ENCODE results near the gene NKX2-2.
A peak's percentile ranks its signal among the peaks of the same experiment; 100 is the strongest.

Gene NKX2-2

GRCh38 chr20:21513881-21514540 is at the start of gene NKX2-2:
NKX2-2 (minus strand) TSS chr20:21514064; CDS start chr20:21513669, 395 bp downstream.
- DNase-seq, result no peak

DNA sequence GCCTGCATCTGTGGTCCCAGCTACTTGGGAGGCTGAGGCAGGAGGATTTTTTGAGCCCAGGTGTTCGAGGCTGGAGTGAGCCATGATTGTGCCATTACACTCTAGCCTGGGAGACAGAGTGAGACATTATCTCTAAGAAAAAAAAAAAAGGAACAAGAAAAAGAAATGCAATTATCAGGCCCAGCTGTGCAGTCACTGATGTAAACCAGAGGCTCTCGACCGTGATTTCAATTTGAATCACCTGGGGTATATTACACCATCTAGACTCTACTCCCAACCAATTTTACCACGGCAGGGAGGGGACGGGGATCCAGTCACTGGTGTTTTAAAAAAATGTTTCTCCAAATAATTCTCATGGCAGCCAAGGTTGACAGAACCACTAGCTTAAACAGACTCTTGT is 48.8 kb upstream of the NKX2-2 start:
- DNase-seq, result no peak

DNA sequence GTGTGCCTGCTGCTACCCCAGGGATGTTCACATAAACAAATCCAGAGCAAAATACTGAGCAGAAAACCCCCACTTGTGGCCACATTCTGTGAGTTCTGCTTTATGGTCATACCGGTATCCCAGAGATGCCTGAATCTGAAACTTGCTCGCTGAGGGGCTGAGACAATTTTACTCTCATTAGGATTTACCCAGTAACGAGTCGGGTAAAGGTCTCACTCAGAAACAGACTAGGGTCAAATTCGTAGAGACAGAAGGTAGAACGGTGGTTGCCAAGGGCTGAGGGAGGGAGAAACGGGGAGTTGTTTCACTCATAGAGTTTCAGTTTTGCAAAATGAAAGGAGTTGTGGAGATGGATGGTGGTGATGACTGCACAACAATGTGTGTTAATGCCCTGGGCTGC is 45.4 kb upstream of the NKX2-2 start:
- no peak for DNase-seq

- DNase-seq, result peak in 1 of 2 donors; percentile 49
Measured at GRCh38 chr20:21557241-21558020, 43.6 kb upstream of the NKX2-2 start.

DNA sequence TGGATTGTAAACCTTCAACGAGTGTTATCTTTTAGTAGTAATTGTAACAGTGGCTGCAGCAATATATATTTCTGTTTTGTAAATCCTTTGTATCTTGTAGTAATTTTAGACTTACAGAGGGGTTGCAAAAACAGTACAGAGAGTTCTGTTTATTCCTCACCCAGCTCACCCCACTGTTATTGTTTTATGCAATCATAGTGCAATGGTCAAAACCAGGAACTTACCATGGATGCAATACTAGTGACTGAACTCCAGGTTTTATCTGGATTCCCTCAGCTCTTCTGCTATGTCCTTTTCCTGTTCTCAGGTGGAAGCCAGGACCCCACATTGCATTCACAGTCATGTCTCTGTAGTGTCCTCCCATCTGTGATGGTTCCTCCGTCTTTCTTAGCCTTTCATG is 42.5 kb upstream of the NKX2-2 start:
- DNase-seq, result no peak

DNA sequence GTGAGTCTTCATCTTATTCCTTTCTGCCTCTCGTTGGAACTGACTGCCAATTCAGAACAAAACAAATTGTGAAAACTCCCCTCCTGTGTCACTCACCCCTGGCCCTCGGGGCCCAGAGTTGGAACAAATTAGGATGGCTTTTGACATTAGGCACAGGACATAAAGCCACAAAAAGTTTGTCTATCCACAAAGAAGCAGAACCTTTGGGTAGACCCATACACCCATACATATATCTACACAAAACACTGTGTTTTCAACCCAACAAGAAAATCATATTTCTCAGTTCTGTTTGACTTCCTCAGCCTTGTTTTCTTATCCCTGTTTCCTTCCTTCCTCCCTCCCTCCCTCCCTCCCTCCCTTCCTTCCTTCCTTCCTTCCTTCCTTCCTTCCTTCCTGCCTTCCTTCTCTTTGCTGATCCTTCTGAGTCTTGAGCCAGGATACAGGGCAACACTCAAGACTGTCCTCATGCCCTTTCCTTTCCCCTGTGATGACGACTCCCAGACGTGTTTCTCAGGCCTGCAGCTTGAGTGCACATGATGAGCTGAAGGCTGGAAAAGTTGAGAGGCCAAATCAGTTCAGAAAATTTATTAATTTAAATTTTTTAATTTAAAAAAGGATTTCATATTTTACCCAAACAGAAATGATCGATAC is 41.7 kb upstream of the NKX2-2 start:
- DNase-seq, result no peak

DNA sequence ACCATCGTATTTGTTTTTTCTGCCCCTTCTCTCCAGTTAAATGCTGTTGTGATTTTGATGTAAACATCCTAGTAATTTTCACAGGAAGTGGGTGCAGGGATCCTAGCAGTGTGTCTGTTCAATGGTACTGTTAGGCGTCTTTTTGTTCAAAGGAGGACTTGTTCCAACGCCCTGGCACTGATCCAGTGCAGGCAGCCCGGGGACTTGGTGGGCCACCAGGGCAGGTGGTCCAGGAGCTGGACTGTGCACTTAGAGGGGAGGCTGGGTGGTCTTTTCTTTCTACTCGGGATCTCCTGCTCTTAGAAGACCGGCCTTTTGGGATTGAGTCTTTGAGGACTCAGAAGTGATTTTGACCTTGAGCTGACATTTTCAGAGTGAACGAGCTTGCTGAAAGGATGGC is 41.1 kb upstream of the NKX2-2 start:
- DNase-seq, result no peak

DNA sequence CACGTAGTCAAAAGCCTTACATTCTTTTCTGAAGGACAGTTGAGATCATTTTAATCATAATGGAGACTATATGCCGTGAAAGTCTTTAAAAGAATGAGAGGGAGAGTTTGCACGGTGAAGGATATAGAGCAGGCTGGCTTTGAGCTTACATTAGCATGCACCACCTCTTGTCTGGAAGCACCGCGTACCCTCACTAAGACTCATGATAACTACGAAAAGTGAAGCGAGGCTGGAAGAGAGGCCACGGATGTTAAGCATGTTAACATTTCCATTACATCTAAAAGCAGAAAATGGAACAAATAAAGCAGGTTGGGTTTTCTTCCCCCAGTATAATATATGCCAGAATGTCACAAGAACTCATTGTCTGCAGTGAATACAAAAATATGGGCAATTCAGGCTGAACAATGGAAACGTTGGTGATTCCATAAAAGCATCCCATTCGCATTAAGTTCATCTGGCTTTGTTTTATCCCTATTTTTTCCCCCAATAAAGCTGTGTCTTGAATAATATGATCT is 40.6 kb upstream of the NKX2-2 start:
- no peak for DNase-seq

DNA sequence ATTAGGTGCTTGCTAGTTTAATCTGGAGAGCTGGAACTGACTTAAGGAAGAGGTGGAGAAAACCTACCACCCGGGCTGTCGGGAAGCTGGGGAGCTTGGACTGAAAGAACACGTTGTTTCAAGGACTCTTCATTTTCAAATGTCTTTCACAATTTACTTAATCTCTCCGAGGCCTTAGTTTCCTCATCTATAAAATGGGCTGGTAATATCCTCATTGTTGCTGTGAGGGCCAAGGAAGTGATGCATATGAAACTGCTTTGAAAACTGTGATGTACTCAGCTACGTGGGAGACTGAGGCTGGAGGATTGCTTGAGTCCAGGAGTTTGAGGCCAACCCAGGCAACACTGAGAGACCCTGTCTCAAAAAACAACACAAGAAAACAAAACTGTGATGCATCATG is 36.7 kb upstream of the NKX2-2 start:
- no peak for DNase-seq

DNA sequence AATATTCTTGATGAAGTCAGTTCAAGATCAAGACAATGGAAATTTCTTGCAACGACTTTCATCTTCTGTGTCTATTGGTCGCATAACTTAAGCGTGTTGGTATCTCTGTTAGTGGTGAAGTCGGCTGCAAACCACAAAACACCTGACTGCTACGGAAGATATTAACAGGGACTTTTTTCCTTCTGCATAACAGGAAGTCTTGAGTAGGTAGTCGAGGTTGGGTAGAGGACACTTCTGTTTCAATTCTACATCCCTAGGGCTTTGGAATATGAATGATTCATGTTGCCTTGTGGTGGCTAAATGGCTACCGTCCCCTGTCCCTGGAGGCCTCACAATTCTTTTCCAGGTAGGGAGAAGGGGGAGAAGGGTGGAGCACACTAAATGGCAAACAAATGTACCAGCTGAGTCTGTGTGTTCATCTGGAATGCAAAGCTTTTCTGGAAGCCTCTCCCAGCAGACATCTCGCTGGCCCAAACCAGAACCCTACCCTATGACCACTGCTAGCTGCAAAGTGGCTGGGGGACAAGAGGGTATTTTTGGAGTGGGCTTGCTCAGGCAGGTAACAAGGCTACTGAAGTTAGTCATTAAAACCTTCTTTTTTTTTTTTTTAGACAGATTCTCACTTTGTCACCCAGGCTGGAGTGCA is 34.6 kb upstream of the NKX2-2 start:
- peak; percentile 51 to 82 for DNase-seq

- no peak for DNase-seq
Measured at GRCh38 chr20:21546355-21546754, 32.5 kb upstream of the NKX2-2 start.

DNA sequence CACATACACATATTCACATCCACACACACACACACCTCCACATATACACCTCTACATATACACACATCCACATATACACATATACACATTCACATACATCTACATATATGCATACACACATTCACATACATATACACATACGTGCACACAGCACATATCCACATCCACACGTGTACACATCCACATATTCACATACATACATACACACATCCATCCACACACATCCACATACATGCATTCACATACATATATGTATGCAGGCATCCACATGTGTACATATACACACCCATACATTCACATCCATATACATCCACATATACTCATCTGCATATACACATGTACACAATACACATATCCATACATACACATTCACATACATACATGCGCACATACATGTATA is 25.6 kb upstream of the NKX2-2 start:
- DNase-seq, result no peak

DNA sequence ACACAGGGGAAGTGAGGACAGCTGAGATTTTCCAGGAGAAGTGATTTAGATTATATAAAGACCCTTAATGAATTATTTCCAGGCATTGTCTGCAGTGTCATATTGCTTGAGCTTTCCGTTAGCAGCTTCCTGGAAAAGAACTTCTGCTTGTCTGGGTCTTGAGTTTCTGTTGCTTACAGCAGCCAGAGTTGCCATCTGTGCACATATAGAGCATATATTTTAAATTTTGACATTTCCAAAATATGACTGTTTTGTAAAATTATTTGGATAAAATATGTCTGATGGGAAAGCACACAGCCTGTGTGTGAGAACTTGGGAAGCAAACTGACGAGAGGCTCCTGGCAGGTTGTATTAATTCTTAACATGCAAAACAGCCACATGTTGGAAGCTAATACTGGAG is 21.0 kb upstream of the NKX2-2 start:
- no peak for DNase-seq

DNA sequence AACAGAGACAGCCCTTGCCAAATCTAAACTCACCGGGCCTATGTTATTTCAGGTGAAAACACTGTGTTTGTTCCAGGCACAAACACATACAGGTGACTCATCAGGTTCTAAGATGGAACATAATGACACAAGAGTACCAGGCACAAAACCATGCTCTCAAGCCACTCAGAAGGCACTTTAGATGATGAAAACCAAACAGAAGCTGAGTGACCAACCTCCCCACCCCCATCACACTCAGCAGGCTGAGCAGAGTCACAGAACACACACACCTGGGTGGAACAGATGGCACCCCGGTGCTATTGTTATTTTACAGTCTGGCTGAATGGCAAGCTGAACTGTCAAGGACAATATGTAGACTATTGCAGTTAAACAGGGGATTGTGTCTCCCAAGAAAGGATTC is 20.6 kb upstream of the NKX2-2 start:
- DNase-seq, result no peak

GRCh38 chr20:21529863-21530262 is 16.0 kb upstream of the NKX2-2 start:
- no peak for DNase-seq

GRCh38 chr20:21528870-21529269 is 15.0 kb upstream of the NKX2-2 start:
- DNase-seq, result no peak

- DNase-seq, result no peak
Measured at GRCh38 chr20:21527908-21528307, 14.0 kb upstream of the NKX2-2 start.

- DNase-seq, result no peak
Measured at GRCh38 chr20:21526776-21527175, 12.9 kb upstream of the NKX2-2 start.

GRCh38 chr20:21523895-21524294 is 10.0 kb upstream of the NKX2-2 start:
- no peak for DNase-seq

- DNase-seq, result no peak
Measured at GRCh38 chr20:21523281-21523868, 9.5 kb upstream of the NKX2-2 start.

GRCh38 chr20:21522481-21523280 is 8.8 kb upstream of the NKX2-2 start:
- no peak for DNase-seq

Data from CD4-positive, alpha-beta T cell treated with Interleukin-4 for 1 hour (primary cell).